Thoracic aorta (tissue), 2 donors: ENCODE results near the gene TMCO4. TPM values are rescaled to one million over a fixed set of nuclear protein-coding genes. Genes with fewer than 3 reads are reported as not detected.

Source experiments
- ATAC-seq: fragments of 150-250 bp; one replicate; pipeline ENCODE4 v1.8.0; 2017; ENCODE audit warnings: low read depth; ENCODE audit not compliant: insufficient number of reproducible peaks, low FRiP score
- DNase-seq: peaks from one replicate; pipeline ENCODE4 v3.0.0-alpha.2; 2020; ENCODE audit warnings: low spot score
- H3K27ac ChIP-seq, 2 donors: fragments of 200-600 bp; sonication (generic); 1 replicate in 1 of 2; 2 replicates in 1 of 2; pipeline ENCODE4 v1.5.1; 2016; ENCODE audit warnings: mild to moderate bottlenecking in 2 of 2, moderate library complexity in 2 of 2
- H3K27me3 ChIP-seq: fragments of 200-600 bp; sonication (generic); replicated peaks from 2 replicates; pipeline ENCODE4 v1.6.0; 2016; ENCODE audit warnings: mild to moderate bottlenecking; ENCODE audit not compliant: insufficient read depth
- H3K36me3 ChIP-seq: fragments of 200-600 bp; sonication (generic); one replicate; pipeline ENCODE4 v1.5.1; 2016
- H3K4me1 ChIP-seq, 2 donors: fragments of 200-600 bp; sonication (generic); 1 replicate in 1 of 2; 2 replicates in 1 of 2; pipeline versions ENCODE4 v1.5.1 to v1.6.0; 2016; ENCODE audit warnings: low read depth in 2 of 2, mild to moderate bottlenecking in 1 of 2; ENCODE audit not compliant: control insufficient read depth in 1 of 2
- H3K4me3 ChIP-seq: fragments of 200-600 bp; sonication (generic); 2 replicates; pipeline ENCODE4 v1.5.1; 2016; ENCODE audit warnings: mild to moderate bottlenecking
- H3K9me3 ChIP-seq: fragments of 200-600 bp; sonication (generic); 2 replicates; pipeline ENCODE4 v1.5.1; 2016
- CTCF ChIP-seq: fragments of 200-600 bp; sonication (generic); IDR thresholded peaks from one replicate; pipeline ENCODE4 v1.5.1; 2019; ENCODE audit warnings: antibody characterized with exemption
- total RNA-seq, 2 donors: library from RNA; depleted of rRNA; stranded (reverse); fragments of >200 nt; gene quantifications; one replicate each; pipeline versions ENCODE4 v1.1.0 to v1.2.3, GENCODE V29; 2016

TMCO4 gene
- total RNA-seq, 2 donors from 2014 or later: 33.2 to 33.4 TPM

DNA sequence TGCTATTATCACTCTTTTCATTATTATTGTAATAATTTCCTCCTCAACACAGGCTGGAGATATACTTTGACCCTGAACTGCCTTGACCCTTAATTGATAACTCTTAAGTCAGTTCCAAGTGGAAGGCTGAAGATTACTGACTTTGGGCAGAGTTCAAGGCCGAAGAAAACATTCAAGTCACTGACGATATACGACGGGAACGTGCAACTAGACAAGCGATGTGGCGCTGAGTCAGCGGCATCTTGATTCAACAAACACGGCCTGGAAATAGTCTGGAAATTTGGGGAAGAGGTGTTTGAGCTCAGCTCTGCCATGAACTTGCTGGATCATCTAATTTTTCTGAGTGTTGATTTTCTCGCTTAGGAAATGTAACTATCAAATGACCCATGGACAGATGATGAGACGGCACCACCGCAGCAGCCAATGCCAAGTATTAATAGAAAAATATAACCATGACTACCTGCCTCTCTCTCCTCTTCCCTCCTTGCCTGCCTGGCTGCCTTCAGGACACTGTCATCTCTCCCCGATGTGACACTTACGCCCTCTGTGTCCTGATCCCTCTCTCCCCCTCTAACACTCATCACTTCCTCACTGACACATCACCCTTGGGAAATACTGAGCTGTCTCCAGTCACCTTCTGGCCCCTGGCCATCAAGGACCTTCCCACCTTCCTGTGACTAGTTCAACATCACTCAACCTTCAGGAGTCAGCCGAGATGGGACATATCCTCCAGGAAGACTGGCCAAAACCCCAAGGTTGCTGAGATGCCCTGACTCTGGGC is 49.4 kb downstream of the TMCO4 start:
- no peaks in the 10 kb centered on the region for H3K27me3 ChIP-seq
- no peak overlapping the region for H3K4me3 ChIP-seq
- ATAC-seq: no peak
- H3K27ac ChIP-seq: peak overlapping the region; percentile 37 to 61
- H3K36me3 ChIP-seq: peaks cover 13% of the 10 kb centered on the region
- TF ChIP-seq CTCF: no peak
- no peaks in the 10 kb centered on the region for H3K9me3 ChIP-seq
- peaks cover 6 to 20% of the 10 kb centered on the region in 2 donors for H3K4me1 ChIP-seq
- DNase-seq: no peak

- Histone ChIP-seq H3K4me1 (peaks cover under 1 to 16% of the 10 kb centered on the region in 2 donors), H3K27me3 (no peaks in the 10 kb centered on the region), H3K4me3 (no peak overlapping the region), H3K27ac (no peak overlapping the region), H3K9me3 (no peaks in the 10 kb centered on the region), H3K36me3 (peaks cover 15% of the 10 kb centered on the region)
- ATAC-seq: no peak
- DNase-seq: no peak
- no peak for TF ChIP-seq CTCF
Measured at GRCh38 chr1:19749685-19750084, 50.0 kb downstream of the TMCO4 start.

GRCh38 chr1:19747761-19748160 is 52.0 kb downstream of the TMCO4 start:
- H3K9me3 ChIP-seq: no peaks in the 10 kb centered on the region
- no peak for ATAC-seq
- H3K36me3 ChIP-seq: peaks cover 16% of the 10 kb centered on the region
- H3K27me3 ChIP-seq: no peaks in the 10 kb centered on the region
- no peak overlapping the region for H3K27ac ChIP-seq
- H3K4me3 ChIP-seq: no peak overlapping the region
- no peak for DNase-seq
- TF ChIP-seq CTCF: no peak
- H3K4me1 ChIP-seq: peaks cover 0 to 17% of the 10 kb centered on the region in 2 donors

DNA sequence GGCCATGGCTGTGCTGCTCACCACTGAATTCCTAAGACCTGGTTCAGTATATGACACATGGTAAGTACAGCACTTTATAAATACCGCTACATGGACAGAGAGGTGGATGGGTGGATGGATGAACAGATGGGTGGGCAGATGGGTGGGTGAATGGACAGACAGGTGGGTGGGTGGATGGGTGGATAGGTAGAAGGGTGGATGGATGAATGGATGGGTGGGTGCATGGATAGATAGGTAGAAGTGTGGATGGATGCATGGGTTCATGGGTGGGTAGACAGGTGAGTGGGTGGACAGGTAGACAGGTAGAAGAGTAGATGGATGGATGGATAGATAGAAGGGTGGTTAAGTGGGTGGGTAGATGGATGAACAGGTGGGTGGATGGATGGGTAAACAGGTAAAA is 54.8 kb downstream of the TMCO4 start:
- Histone ChIP-seq H3K9me3 (no peaks in the 10 kb centered on the region), H3K36me3 (peaks cover 20% of the 10 kb centered on the region)

GRCh38 chr1:19744335-19744743 is 55.4 kb downstream of the TMCO4 start:
- Histone ChIP-seq H3K27me3 (no peaks in the 10 kb centered on the region), H3K27ac (peak overlapping the region in 1 of 2 donors; percentile 35), H3K4me1 (peaks cover 0 to 12% of the 10 kb centered on the region in 2 donors), H3K36me3 (peaks cover 20% of the 10 kb centered on the region), H3K4me3 (no peak overlapping the region), H3K9me3 (no peaks in the 10 kb centered on the region)
- no peak for TF ChIP-seq CTCF
- DNase-seq (no peak), ATAC-seq (peak; percentile 48)

More for the DNA sequence above, 54.8 kb downstream of the TMCO4 start:
- Histone ChIP-seq H3K27me3 (no peaks in the 10 kb centered on the region), H3K4me1 (peaks cover 0 to 12% of the 10 kb centered on the region in 2 donors), H3K27ac (peak overlapping the region in 1 of 2 donors; percentile 35), H3K4me3 (no peak overlapping the region)
- no peak for TF ChIP-seq CTCF
- no peak for DNase-seq
- ATAC-seq: no peak
